HG03025 (cell line): ENCODE results near the gene PTCH1.

Experiments used
- ATAC-seq: cut with Tn5 transposase; IDR thresholded peaks from one replicate; pipeline ENCODE4 v1.9.1; 2021; ENCODE audit warnings: mild to moderate bottlenecking, moderate library complexity; ENCODE audit not compliant: unreplicated experiment, low FRiP score

PTCH1 gene

DNA sequence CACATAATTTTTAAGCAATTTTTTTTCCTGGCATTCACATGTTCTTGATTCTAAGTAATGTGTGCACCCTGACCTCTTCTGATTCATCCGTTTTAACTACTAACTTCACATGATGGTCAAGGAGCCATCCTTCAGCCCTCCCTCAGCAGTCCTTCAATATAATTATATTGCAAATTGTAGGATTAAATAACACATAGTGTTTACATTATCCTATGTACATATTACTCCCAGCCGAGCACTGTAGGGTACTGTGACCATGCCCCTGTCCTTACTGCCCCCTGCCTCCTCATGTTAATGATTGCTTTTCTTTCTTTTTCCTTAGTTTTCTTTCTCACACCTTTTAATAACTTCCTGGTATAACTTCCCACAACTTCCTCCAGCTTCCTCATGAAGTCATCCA lies 103.0 kb downstream of the PTCH1 start:
- no peak for ATAC-seq

DNA sequence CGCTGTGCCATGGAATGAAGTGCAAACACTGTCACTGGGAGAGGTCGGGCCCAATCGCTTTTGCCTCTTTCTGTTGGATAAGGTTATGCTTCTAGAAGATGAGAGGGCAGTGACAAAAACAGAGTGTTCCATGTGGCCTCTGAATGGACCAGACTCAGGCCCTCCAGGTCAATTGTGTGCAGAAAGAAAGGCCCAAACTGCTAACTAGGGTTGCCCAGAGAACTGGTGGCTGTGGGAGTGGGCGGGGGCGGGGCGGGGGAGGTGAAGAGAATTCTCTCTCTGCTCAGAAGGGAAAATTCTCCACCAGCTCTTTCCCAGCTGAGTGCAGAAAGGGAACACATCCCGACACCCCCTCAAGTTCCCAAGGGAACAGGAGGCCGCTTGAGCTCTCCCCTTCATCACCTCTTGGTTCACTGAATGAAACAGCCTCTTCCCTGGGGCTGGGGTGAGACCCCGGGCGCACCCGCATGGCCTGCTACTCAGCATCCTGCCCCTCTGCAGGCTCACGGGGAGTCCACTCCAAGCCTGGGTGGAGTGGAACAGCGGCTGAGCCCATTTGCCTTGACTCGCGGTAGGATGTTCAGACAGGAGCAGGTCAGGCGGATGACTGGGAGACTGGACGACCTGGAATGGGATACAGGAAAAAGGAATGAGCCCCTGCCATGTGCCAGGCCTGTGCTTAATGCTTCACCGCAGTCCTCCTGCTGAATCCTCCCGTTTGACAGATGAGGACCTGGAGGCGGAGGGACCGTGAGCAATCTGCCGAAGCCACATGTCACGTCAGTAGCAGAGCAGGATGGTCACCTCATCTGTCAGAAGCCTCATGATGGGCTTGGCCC lies 105.5 kb downstream of the PTCH1 start:
- ATAC-seq, result no peak

DNA sequence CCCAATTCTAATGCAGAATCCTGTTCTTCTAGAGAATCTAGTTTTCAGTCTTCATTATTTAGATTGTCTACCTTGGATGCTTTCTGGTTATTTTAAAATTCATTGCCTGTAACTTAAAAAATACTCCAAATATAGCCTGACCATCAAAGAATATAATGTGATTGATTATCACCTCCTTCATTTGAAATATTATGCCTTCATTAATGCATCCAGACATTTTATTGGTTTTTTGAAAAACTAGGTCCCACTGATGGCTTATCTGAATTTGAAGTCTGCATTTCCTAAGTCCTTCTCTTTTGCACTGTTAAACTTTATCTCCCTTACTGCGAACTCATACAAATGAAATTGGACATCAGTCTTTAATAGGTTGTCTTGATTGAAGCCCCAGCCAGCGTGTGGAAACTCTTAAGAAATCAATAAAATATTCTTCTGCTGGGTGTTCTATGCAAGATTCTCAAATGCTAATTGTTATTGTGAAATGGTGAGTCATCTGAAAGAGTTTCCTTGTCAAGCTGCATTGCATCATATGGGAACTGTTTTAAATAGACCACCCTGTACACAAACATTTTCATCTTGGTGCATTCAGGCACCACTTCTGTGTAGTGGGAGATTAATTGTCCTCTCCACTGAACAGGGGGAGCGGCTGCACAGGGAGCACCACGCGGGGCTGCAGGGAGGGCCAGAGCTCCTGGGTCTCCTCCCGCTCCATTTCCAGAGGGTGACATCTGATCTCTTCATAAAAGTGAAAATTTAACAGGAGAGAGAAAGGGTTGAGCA lies 106.9 kb downstream of the PTCH1 start:
- no peak for ATAC-seq

DNA sequence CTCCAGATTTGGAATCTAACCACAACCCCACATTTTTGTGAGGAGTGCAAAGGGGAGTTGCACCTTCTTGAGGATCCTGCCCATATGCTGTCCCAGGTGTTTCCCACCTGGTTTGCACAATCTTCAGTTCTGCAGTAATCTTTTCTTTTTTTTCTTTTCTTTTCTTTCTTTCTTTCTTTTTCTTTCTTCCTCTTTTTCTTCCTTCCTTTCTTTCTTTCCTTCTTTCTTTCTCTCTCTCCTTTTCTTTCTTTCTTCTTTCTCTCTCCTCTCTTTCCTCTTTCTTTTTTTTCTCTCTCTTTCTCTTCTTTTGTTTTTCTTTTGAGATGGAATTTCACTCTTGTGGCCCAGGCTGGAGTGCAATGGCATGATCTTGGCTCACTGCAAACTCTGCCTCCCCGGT lies 109.2 kb downstream of the PTCH1 start:
- no peak for ATAC-seq

DNA sequence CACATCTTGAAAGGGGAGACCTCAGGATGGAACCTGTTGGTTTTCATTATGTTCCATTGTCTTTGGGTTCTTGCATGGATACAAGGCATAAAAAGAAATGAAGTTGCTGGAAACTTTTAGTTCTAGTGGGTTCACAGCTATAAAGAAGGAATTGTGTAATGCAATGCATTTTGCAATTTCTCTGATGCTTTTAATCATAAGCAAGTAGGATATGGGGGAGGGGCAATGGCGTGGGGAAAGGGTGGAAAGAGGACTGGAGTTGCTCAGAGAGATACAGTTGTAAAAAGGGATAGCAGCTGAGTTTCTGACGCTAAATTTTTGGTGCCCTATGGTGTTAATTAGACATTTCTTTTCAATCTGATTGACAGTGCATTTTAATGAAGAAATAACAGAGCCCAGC lies 110.7 kb downstream of the PTCH1 start:
- ATAC-seq, result no peak

DNA sequence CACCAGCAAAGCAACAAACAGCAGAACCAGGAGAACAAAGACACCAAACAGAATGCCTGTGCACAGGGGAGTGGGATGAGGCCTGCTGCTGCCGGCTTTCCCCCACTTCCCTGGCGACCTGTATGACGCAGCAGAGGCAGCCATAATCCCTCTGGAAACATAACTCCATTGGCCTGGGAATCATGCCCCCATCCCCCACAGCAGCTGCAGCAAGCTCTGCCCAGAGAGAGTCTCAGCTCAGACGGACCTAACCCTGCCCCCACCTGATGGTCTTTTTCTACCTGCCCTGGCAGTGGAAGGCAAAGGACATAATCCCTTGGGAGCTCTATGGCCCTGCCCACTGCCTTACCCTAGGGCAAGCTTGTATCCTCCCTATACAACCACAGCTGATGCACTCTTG lies 117.5 kb downstream of the PTCH1 start:
- ATAC-seq, result no peak
